Suprapubic skin (tissue), 3 donors: ENCODE measurements around the gene CDH10.

Source experiments
- CTCF ChIP-seq, 2 donors: fragments of 200-600 bp in 1 of 2; fragments of 450-650 bp in 1 of 2; sonication (generic) in 1 of 2; IDR thresholded peaks; one replicate each; pipeline ENCODE4 v1.5.1; 2016 to 2019; ENCODE audit warnings: antibody characterized with exemption in 2 of 2, mild to moderate bottlenecking in 1 of 2, moderate library complexity in 1 of 2
- POLR2A ChIP-seq, 2 donors: fragments of 450-650 bp; IDR thresholded peaks; one replicate each; pipeline ENCODE4 v1.6.1; 2017; ENCODE audit warnings: antibody characterized with exemption in 2 of 2, mild to moderate bottlenecking in 2 of 2, moderate library complexity in 2 of 2

GRCh38 chr5:24547132-24547531, 97.6 kb downstream of the CDH10 start:
- no peak for TF ChIP-seq CTCF (IDR thresholded peaks at IDR 0.05)
- no peak for TF ChIP-seq POLR2A (IDR thresholded peaks at IDR 0.05)
